ENCODE measurements around the gene MUC2.

The MUC2 gene

DNA sequence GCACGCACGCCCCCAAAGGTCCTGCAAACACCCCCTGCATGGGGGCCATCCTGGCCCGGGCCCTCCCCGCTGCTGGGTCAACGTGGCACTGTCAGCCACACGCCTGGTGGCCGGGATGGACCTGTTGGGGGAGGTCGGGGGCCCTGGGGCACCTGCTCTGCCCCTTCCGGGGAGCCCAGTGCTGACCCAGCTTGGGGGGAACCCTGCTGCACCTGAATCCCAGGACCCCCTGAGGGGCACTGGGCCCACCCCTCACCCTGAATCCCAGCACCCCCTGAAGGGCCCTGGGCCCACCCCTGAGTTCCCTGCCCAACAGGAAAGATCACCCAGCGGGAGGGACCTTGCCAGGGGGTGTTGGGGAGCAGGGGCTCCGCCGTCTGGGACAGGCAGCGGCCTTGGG is 37.7 kb upstream of the MUC2 start:
- no peak for DNase-seq (ENCODE audit: low read depth in 2 of 2)

- DNase-seq (ENCODE audit: low read depth in 2 of 2), result no peak
These were observed 37.1 kb upstream of the MUC2 start for GRCh38 chr11:1037506-1038055.

DNA sequence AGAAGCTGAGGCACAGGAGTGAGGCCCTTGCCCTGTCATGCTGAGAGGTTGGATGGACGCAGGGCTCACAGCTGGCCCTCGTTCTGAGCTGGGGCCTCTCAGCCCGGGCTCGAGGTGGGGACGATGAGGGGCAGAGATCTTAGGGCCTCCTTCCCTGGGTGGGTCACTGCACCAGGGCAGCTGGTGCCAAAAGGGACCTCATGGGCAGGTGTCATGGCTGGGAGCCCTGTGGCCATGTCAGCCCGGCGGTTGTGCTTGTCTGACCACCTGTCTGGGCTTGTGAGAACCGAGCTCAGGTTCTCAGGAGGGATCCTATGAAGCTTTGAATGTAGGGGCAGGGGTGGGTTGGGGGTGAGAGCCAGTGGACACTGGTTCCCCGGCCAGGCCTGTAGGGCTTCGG is 36.3 kb upstream of the MUC2 start:
- DNase-seq (ENCODE audit: low read depth in 2 of 2), result no peak

DNA sequence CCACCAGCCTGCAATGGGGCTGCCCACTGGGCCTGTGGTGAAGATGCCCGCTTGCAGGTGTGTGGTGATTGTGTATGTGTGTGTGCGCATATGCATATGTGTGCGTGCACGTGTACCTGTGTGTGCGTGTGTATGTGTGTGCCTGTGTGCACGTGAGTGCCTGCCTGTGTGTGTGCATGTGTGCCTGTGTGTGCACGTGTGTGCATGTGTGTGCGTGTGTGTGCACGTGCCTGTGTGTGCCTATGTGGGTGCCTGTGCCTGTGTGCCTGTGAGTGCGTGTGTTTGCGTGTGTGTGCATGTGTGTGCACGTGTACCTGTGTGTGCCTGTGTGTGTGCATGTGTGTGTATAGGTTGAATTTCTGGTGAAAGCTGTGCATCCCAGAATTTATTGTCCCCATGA is 35.8 kb upstream of the MUC2 start:
- DNase-seq (ENCODE audit: low read depth in 2 of 2), result no peak

GRCh38 chr11:1039481-1040427 is 34.9 kb upstream of the MUC2 start:
- no peak for DNase-seq (ENCODE audit: low read depth in 2 of 2)

GRCh38 chr11:1040428-1041148 is 34.1 kb upstream of the MUC2 start:
- no peak for DNase-seq (ENCODE audit: low read depth in 2 of 2)

- DNase-seq (ENCODE audit: low read depth in 2 of 2), result no peak
These were observed 33.6 kb upstream of the MUC2 start for GRCh38 chr11:1041149-1041467.

DNA sequence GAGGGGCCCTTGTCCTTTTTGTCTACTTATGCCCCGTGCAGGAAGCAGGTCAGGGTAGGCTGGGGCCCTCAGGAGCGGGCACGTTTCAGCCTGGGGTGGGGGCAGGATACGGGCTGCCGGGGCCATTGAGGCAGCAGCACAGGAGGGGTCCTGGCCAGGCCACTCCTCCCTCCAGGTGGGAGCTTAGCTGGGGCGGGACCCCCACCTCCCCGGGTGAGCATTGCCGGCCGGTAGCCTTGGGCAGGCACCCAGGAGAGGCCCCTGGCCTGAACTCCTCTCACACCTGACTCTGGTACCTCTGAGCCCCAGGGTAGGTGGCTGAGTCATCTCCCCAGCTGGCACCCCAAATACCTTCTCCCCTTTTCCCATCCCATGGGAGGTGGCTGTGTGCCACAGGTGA is 33.2 kb upstream of the MUC2 start:
- no peak for DNase-seq (ENCODE audit: low read depth in 2 of 2)

DNA sequence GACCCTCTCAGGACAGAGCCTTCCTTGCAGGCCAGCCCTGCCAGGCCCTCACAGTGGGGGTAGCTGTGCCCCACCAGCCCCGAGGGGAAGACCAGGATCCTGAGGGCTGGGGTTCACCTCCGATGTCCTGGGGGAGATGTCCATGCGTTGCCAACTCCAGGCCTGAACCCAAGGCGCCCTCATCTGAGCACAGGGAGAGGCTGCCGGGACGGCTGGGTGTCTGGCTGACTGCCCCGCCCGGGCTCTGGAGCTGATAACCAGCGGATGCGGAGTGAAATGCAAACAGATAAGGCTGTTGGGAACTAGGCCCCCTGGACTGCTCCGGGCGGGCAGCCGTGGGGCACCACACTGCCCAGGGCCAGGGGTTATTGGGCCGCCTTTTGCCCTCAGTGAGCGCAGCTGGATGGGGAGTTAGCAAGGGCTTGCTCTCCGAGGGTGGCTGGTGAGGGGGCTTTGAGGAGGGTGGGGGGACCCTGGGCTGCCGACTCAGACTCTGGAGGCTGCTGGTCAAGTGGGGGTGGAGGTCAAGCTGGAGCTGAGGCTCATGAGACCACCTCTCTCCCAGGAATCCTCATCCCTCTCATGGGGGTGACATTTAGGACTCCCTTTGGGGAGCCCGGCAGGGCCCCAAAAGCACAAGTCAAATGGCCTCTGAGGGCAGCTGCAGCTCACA is 32.6 kb upstream of the MUC2 start:
- no peak for DNase-seq (ENCODE audit: low read depth in 2 of 2)

DNA sequence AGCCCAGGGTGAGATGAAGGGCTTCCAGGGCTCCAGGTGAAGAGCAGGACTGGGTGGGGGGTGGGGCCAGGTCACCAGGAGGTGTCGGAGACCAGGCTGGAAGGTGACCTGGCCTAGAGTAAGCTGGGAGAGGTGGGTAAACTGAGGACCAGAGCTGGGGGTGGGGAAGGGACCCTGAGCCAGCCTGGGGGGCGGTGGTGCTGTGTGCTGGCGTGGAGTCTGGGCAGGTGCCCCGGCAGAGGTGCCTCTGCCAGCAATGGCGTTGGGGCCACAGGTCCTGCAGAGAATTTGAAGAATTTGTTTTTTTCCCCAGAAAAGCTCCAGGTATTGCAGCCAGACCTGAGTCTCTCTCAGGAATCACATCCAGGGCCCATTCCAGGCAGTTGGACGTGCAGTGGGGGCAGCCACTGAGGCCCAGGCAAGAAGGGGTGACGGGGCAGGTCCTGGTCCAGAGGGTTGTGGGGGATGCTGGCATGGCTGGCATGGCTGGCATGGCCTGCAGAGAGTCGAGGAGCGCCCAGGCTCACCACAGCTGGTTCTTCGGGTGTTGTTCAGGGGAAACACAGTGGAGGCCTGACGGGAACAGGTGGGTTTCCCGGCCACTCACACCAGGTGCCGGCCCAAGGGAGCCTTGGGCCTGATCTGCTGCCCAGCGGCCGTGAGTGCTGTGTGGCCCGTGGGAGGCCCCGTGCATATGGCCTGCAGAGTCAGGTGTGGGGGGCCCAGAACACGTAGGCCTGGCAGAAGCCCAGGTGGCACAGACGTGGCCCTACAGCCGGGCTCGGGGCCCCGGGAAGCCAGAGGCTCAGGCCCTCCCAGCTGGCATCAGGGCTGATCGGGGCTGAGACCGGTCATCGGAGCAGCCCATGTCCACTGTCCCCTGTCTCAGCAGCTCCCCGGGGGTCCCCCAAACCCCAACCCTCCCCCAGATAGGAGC is 31.8 kb upstream of the MUC2 start:
- DNase-seq (ENCODE audit: low read depth in 2 of 2), result no peak

DNA sequence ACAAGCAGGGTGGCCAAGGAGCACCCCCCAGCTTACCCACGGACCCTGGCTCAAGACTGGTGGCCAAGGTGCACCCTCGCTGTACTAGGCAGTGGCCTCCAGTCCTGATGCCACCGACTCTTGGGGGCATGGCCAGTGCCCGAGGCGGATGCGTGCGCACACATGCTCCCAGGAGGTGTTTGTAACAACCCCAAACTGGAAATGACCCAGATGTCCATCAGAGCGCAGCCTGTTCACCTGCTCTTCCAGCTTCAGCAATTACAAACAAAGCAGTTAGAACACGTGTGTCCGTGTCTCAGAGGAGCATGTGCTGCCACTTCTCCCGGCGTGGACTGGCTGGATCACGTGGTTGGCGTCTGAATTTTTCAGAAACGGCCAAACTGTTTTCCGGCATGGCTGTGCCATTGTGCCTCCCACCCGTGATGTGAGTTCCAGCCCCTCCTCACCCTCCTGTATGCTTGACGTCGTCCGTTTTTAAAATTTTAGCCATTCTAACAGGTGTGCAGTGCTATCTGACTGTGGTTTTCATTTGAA is 31.0 kb upstream of the MUC2 start:
- no peak for DNase-seq (ENCODE audit: low read depth in 2 of 2)

DNA sequence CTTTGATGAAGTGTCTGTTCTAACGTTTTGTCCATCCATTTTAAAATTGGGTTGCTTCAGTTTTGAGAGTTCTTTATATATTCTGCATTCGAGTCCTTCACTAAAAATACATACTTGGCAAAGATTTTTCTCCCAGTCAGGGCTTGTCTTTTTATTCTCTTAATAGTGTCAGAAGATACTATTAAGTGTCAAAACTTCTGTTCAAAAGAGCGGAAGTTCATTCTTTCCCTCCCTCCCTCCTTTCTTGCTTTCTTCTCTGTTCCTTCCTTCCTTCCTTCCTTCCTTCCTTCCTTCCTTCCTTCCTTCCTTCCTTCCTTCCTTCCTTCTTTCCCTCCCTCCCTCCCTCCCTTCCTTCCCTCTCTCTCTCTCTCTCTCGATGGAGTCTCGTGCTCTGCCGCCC is 30.5 kb upstream of the MUC2 start:
- DNase-seq (ENCODE audit: low read depth in 2 of 2), result no peak

GRCh38 chr11:1047595-1048156 is 27.0 kb upstream of the MUC2 start:
- no peak for DNase-seq (ENCODE audit: low read depth in 2 of 2)

GRCh38 chr11:1048375-1049070 is 26.2 kb upstream of the MUC2 start:
- DNase-seq (ENCODE audit: low read depth in 2 of 2), result no peak

- no peak for DNase-seq (ENCODE audit: low read depth in 2 of 2)
These were observed 25.6 kb upstream of the MUC2 start for GRCh38 chr11:1049071-1049405.

DNA sequence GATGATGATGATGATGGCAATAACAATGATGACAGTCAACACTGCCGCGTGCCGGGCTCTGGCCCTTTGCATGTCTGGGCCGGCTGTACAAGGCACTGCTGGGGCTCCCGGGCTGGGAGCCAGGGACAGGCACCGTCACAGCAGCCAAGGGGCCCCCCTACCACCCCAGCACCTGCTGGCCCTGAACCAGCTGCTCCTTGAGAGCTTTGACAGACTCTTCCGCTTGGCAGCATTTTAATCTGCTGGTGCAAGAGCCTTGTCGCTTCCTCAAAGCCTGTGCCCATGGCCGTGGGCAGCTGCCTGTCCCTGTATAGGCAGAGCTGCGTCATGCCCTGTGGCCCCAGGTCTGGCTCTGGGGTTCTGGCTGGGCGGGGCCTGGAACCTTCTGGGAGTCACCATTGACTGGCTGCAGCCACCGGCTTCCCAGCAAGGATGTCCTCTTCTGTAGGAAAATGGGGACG is 25.2 kb upstream of the MUC2 start:
- no peak for DNase-seq (ENCODE audit: low read depth in 2 of 2)

DNA sequence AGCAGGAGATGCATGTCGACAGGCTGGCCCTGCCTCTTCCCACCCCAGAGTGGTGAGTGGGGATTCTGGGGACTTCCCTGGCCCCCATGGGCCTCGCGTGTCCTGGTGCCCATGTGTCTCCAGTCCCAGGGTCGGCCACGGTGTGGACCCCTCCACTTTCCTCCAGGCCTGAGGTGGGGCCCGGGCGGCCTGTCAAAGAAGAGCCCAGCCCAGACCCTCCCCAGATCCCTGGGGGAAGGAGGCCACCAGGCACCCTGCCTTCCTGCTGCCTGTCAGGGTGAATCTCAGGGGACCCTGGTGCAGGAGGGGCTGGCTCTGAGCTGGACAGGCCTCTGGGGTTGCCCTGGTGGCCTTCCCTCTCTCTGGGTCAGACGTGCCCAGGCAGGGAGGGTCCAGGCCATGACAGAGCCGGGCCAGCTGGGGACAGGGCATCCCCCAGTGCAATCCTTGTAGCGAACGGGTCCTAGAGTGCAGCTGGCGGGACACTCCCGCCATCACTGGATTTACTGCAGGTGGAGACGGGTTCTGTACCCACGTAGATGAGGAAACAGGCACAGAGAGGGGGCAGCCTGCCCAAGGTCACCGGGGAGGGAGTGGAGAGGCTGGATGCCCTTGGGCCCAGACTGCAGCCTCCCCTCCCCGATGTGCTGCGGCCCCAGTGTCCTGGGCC is 24.6 kb upstream of the MUC2 start:
- DNase-seq (ENCODE audit: low read depth in 2 of 2), result no peak

DNA sequence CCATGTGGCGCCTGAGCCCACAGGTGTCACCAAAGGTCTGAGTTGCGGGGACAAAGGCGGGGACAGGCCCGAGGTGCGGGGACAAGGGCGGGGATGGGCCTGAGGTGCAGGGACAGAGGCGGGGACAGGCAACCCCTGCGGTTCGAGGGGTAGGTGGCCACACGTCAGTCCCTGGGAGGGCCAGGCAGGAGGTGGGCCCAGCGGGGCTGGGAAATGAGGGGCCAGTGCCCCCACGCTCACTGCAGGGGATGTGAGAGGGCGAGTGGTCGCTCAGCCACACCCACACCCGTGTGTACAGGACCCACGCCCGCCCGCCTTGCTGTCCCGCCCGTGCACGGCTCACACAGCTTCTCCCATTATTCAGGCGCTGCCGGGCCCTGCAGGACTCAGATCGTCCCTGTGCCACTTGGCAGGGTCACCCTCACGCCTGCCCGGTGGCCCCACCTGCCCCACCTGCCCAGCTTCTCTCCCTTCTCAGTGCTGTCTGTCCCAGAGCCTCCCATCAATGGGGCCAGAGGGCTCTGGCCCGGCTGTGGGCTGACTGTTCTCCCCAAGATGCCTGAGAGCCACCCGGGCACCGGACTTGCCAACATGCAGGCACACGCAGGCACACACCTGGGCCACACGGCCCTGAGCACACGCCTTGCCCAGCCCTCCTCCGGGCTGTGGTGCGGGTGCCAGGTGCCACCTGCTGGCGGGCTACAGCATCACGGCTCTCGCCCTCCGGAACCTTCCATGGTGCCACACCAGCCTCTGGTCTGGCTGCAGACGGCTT is 23.9 kb upstream of the MUC2 start:
- DNase-seq (ENCODE audit: low read depth in 2 of 2), result peak; percentile 51 to 54
